ENCODE data around the gene ANKFY1. TPM values are rescaled to one million over a fixed set of nuclear protein-coding genes. Genes with fewer than 3 reads are reported as not detected.

Gene ANKFY1
- total and polyA plus RNA-seq, 9 of the 15 experiments (the other 6 are each of a cell fraction or from before 2014, with no cell fraction given), result 4.3 to 25.6 (median 12.2) TPM

GRCh38 chr17:4263282-4264215 is at the start of gene ANKFY1 (continued):
- TF ChIP-seq ZNF766 (CRISPR knock-in tag; conservative IDR thresholded peaks at IDR 0.05) (no peak), NFXL1 (CRISPR knock-in tag; IDR thresholded peaks at IDR 0.05) (no peak), NCOA1 (IDR thresholded peaks at IDR 0.05; ENCODE audit: low read depth) (no peak), MAFK (IDR thresholded peaks at IDR 0.05; ENCODE audit: low read length) (no peak), E2F5 (CRISPR knock-in tag; IDR thresholded peaks at IDR 0.05) (no peak), NR1H2 (CRISPR knock-in tag; IDR thresholded peaks at IDR 0.05) (no peak), POLR2A (conservative IDR thresholded peaks at IDR 0.05) (peak; percentile 84), ZNF668 (CRISPR knock-in tag; IDR thresholded peaks at IDR 0.05) (no peak), SIN3A (IDR thresholded peaks at IDR 0.05; ENCODE audit: borderline replicate concordance in 2 of 2, control insufficient read depth in 1 of 2, low read depth in 2 of 2, low read length in 2 of 2) (0 out of 4 replicates have a peak, but pooled peaks of 1 of the 2 experiments have one; percentile 36), BRD9 (IDR thresholded peaks at IDR 0.05; ENCODE audit: low read depth, partially characterized antibody) (no peak), TAF15 (IDR thresholded peaks at IDR 0.05; ENCODE audit: low read depth, low read length) (no peak), ZFPM2 (CRISPR knock-in tag; IDR thresholded peaks at IDR 0.05) (no peak), CHCHD3 (CRISPR knock-in tag; IDR thresholded peaks at IDR 0.05) (no peak), ZNF740 (CRISPR knock-in tag; IDR thresholded peaks at IDR 0.05) (no peak), ZNF740 (tag; IDR thresholded peaks at IDR 0.05) (no peak), FIP1L1 (IDR thresholded peaks at IDR 0.05; ENCODE audit: low read depth, low read length, poor library complexity, severe bottlenecking) (no peak), POLR2B (IDR thresholded peaks at IDR 0.05; ENCODE audit: low read depth, partially characterized antibody) (peak; percentile 52), ZNF3 (CRISPR knock-in tag; IDR thresholded peaks at IDR 0.05) (no peak), MYBL2 (IDR thresholded peaks at IDR 0.05; ENCODE audit: low read depth) (no peak), MYBL2 (CRISPR knock-in tag; IDR thresholded peaks at IDR 0.05; ENCODE audit: borderline replicate concordance) (no peak), HNRNPUL1 (IDR thresholded peaks at IDR 0.05; ENCODE audit: low read length) (no peak), CTCFL (IDR thresholded peaks at IDR 0.05; ENCODE audit: borderline replicate concordance, insufficient read depth, low read depth, low read length, poor library complexity, severe bottlenecking) (no peak), ZNF444 (CRISPR knock-in tag; IDR thresholded peaks at IDR 0.05) (no peak), GTF2E2 (tag; IDR thresholded peaks at IDR 0.05) (0 out of 2 replicates have a peak, but pooled peaks have one; percentile 23), RBM15 (IDR thresholded peaks at IDR 0.05; ENCODE audit: insufficient read depth, low read length) (no peak), BCL6 (CRISPR knock-in tag; IDR thresholded peaks at IDR 0.05) (no peak), CXXC5 (CRISPR knock-in tag; IDR thresholded peaks at IDR 0.05) (peak; percentile 92)

All from K562 (cell line).